ENCODE results near the gene ILF2.
"Not testable (repeated sequence)": the region's sequence is repeated elsewhere in the genome, so short reads cannot be mapped to it uniquely, and the experiment has no call there.

The ILF2 gene

GRCh38 chr1:153643100-153643499 lies 27.7 kb downstream of the ILF2 start:
- in situ Hi-C loops (cut with HindIII; ENCODE audit: low pct_ligation_motif_present, low sequenced_read_pairs), result no loop called here
- no peak overlapping the region for H3K27ac ChIP-seq
- H3K4me3 ChIP-seq (ENCODE audit: low read depth, low read length), result no peak overlapping the region
- TF ChIP-seq CTCF (IDR thresholded peaks at IDR 0.05; ENCODE audit: low read depth, low read length, missing control alignments), result no peak
- no peak for DNase-seq
- peaks cover 78% of the 10 kb centered on the region for H3K36me3 ChIP-seq (replicated peaks)
- H3K27me3 ChIP-seq (replicated peaks), result no peaks in the 10 kb centered on the region

GRCh38 chr1:153642161-153642560 lies 28.6 kb downstream of the ILF2 start:
- in situ Hi-C loops (cut with HindIII; ENCODE audit: low pct_ligation_motif_present, low sequenced_read_pairs), result no loop called here
- H3K27me3 ChIP-seq (replicated peaks), result no peaks in the 10 kb centered on the region
- H3K27ac ChIP-seq, result no peak overlapping the region
- no peak for DNase-seq
- peaks cover 88% of the 10 kb centered on the region for H3K36me3 ChIP-seq (replicated peaks)
- no peak overlapping the region for H3K4me3 ChIP-seq (ENCODE audit: low read depth, low read length)
- TF ChIP-seq CTCF (IDR thresholded peaks at IDR 0.05; ENCODE audit: low read depth, low read length, missing control alignments), result no peak

- H3K4me3 ChIP-seq (ENCODE audit: low read depth, low read length), result no peak overlapping the region
- no peak for DNase-seq
- peaks cover 89% of the 10 kb centered on the region for H3K36me3 ChIP-seq (replicated peaks)
- no peak for TF ChIP-seq CTCF (IDR thresholded peaks at IDR 0.05; ENCODE audit: low read depth, low read length, missing control alignments)
- H3K27ac ChIP-seq, result no peak overlapping the region
- in situ Hi-C loops (cut with HindIII; ENCODE audit: low pct_ligation_motif_present, low sequenced_read_pairs), result no loop called here
- no peaks in the 10 kb centered on the region for H3K27me3 ChIP-seq (replicated peaks)
Measured at GRCh38 chr1:153640861-153641260, 29.9 kb downstream of the ILF2 start.

- H3K27ac ChIP-seq; DNase-seq; in situ Hi-C loops (cut with HindIII; ENCODE audit: low pct_ligation_motif_present, low sequenced_read_pairs); H3K27me3 ChIP-seq (replicated peaks); H3K4me3 ChIP-seq (ENCODE audit: low read depth, low read length): not testable (repeated sequence)
- H3K36me3 ChIP-seq (replicated peaks), result peaks cover 83% of the 10 kb centered on the region
Measured at GRCh38 chr1:153640213-153640612, 30.6 kb downstream of the ILF2 start.

- H3K27ac ChIP-seq, result no peak overlapping the region
- H3K36me3 ChIP-seq (replicated peaks), result peaks cover 78% of the 10 kb centered on the region
- in situ Hi-C loops (cut with HindIII; ENCODE audit: low pct_ligation_motif_present, low sequenced_read_pairs), result no loop called here
- DNase-seq, result no peak
- no peak for TF ChIP-seq CTCF (IDR thresholded peaks at IDR 0.05; ENCODE audit: low read depth, low read length, missing control alignments)
- no peaks in the 10 kb centered on the region for H3K27me3 ChIP-seq (replicated peaks)
- H3K4me3 ChIP-seq (ENCODE audit: low read depth, low read length), result no peak overlapping the region
Measured at GRCh38 chr1:153639280-153639679, 31.5 kb downstream of the ILF2 start.

GRCh38 chr1:153638261-153638660 lies 32.5 kb downstream of the ILF2 start:
- H3K4me3 ChIP-seq (ENCODE audit: low read depth, low read length), result no peak overlapping the region
- in situ Hi-C loops (cut with HindIII; ENCODE audit: low pct_ligation_motif_present, low sequenced_read_pairs), result no loop called here
- H3K27me3 ChIP-seq (replicated peaks), result no peaks in the 10 kb centered on the region
- H3K27ac ChIP-seq, result no peak overlapping the region
- DNase-seq, result no peak
- peaks cover 68% of the 10 kb centered on the region for H3K36me3 ChIP-seq (replicated peaks)
- no peak for TF ChIP-seq CTCF (IDR thresholded peaks at IDR 0.05; ENCODE audit: low read depth, low read length, missing control alignments)
